Measurements from ENCODE around the gene IWS1. TPM values are rescaled to one million over a fixed set of nuclear protein-coding genes. Genes with fewer than 3 reads are reported as not detected.
"Not testable (repeated sequence)": the region's sequence is repeated elsewhere in the genome, so short reads cannot be mapped to it uniquely, and the experiment has no call there.

IWS1 gene
- total RNA-seq (2014; rRNA removed; shearing (Covaris generic); ENCODE audit: low replicate concordance): 26.2 and 29.0 TPM in 2 replicates

- Histone ChIP-seq H3K4me3 (peak within 1 kb of the TSS; percentile 78), H3K9me3 (peaks cover 5% of the 10 kb centered on the region; the same call in 1 of the 2 replicates), H3K36me3 (peaks cover 27% of the 10 kb centered on the region), H3K27me3 (no peaks in the 10 kb centered on the region)
- peak; percentile 95 for DNase-seq
Measured at GRCh38 chr2:127526132-127527000, at the start of gene IWS1. IWS1 (minus strand) TSS chr2:127526489; CDS start chr2:127526208, 281 bp downstream.

GRCh38 chr2:127575941-127576432 lies 49.7 kb upstream of the IWS1 start:
- DNase-seq: no peak

GRCh38 chr2:127575185-127575765 lies 49.0 kb upstream of the IWS1 start:
- H3K27me3 ChIP-seq: no peaks in the 10 kb centered on the region
- no peaks in the 10 kb centered on the region for H3K9me3 ChIP-seq
- no peak for DNase-seq
- no peak overlapping the region for H3K4me3 ChIP-seq
- no peaks in the 10 kb centered on the region for H3K36me3 ChIP-seq

More at GRCh38 chr2:127575941-127576432, 49.7 kb upstream of the IWS1 start:
- Histone ChIP-seq H3K4me3 (no peak overlapping the region), H3K36me3 (no peaks in the 10 kb centered on the region), H3K9me3 (no peaks in the 10 kb centered on the region), H3K27me3 (no peaks in the 10 kb centered on the region)

- H3K27me3 ChIP-seq: no peaks in the 10 kb centered on the region
- no peak overlapping the region for H3K4me3 ChIP-seq
- H3K9me3 ChIP-seq: no peaks in the 10 kb centered on the region
- DNase-seq: no peak
- no peaks in the 10 kb centered on the region for H3K36me3 ChIP-seq
Measured at GRCh38 chr2:127574656-127575055, 48.4 kb upstream of the IWS1 start.

- Histone ChIP-seq H3K9me3 (no peaks in the 10 kb centered on the region), H3K27me3 (no peaks in the 10 kb centered on the region), H3K36me3 (no peaks in the 10 kb centered on the region), H3K4me3 (no peak overlapping the region)
- no peak for DNase-seq
Measured at GRCh38 chr2:127573771-127574170, 47.5 kb upstream of the IWS1 start.

- Histone ChIP-seq H3K4me3 (no peak overlapping the region), H3K36me3 (no peaks in the 10 kb centered on the region), H3K9me3 (no peaks in the 10 kb centered on the region), H3K27me3 (no peaks in the 10 kb centered on the region)
- no peak for DNase-seq
Measured at GRCh38 chr2:127573298-127573697, 47.0 kb upstream of the IWS1 start.

GRCh38 chr2:127572841-127573240 lies 46.6 kb upstream of the IWS1 start:
- Histone ChIP-seq H3K27me3 (no peaks in the 10 kb centered on the region), H3K36me3 (no peaks in the 10 kb centered on the region), H3K9me3 (no peaks in the 10 kb centered on the region), H3K4me3 (no peak overlapping the region)
- DNase-seq: no peak

- DNase-seq: not testable (repeated sequence)
Measured at GRCh38 chr2:127572352-127572751, 46.1 kb upstream of the IWS1 start.

GRCh38 chr2:127570282-127571250 lies 44.3 kb upstream of the IWS1 start:
- peak; percentile 60 for DNase-seq
- Histone ChIP-seq H3K4me3 (no peak overlapping the region), H3K9me3 (no peaks in the 10 kb centered on the region), H3K36me3 (no peaks in the 10 kb centered on the region), H3K27me3 (no peaks in the 10 kb centered on the region)

More at GRCh38 chr2:127572352-127572751, 46.1 kb upstream of the IWS1 start:
- H3K27me3 ChIP-seq, H3K36me3 ChIP-seq, H3K4me3 ChIP-seq, H3K9me3 ChIP-seq: not testable (repeated sequence)

GRCh38 chr2:127569666-127570065 lies 43.4 kb upstream of the IWS1 start:
- Histone ChIP-seq H3K36me3 (no peaks in the 10 kb centered on the region), H3K27me3 (no peaks in the 10 kb centered on the region), H3K4me3 (no peak overlapping the region), H3K9me3 (no peaks in the 10 kb centered on the region)
- DNase-seq: no peak

- H3K36me3 ChIP-seq: no peaks in the 10 kb centered on the region
- H3K4me3 ChIP-seq: no peak overlapping the region
- no peaks in the 10 kb centered on the region for H3K9me3 ChIP-seq
- H3K27me3 ChIP-seq: no peaks in the 10 kb centered on the region
- no peak for DNase-seq
Measured at GRCh38 chr2:127568128-127568527, 41.8 kb upstream of the IWS1 start.

- Histone ChIP-seq H3K36me3 (no peaks in the 10 kb centered on the region), H3K4me3 (no peak overlapping the region), H3K27me3 (no peaks in the 10 kb centered on the region), H3K9me3 (no peaks in the 10 kb centered on the region)
- no peak for DNase-seq
Measured at GRCh38 chr2:127567351-127567854, 41.1 kb upstream of the IWS1 start.

- H3K27me3 ChIP-seq: no peaks in the 10 kb centered on the region
- no peaks in the 10 kb centered on the region for H3K9me3 ChIP-seq
- no peak for DNase-seq
- H3K36me3 ChIP-seq: no peaks in the 10 kb centered on the region
- H3K4me3 ChIP-seq: no peak overlapping the region
Measured at GRCh38 chr2:127566576-127566975, 40.3 kb upstream of the IWS1 start.

- DNase-seq: no peak
- no peaks in the 10 kb centered on the region for H3K9me3 ChIP-seq
- no peaks in the 10 kb centered on the region for H3K36me3 ChIP-seq
Measured at GRCh38 chr2:127566139-127566417, 39.8 kb upstream of the IWS1 start.

GRCh38 chr2:127565261-127566138 lies 39.2 kb upstream of the IWS1 start:
- no peak overlapping the region for H3K4me3 ChIP-seq
- no peaks in the 10 kb centered on the region for H3K9me3 ChIP-seq
- no peaks in the 10 kb centered on the region for H3K36me3 ChIP-seq
- no peaks in the 10 kb centered on the region for H3K27me3 ChIP-seq
- DNase-seq: no peak

More at GRCh38 chr2:127566139-127566417, 39.8 kb upstream of the IWS1 start:
- H3K4me3 ChIP-seq: no peak overlapping the region
- H3K27me3 ChIP-seq: no peaks in the 10 kb centered on the region

Data from MG63 (cell line).